ENCODE measurements around the gene CILP. TPM values are rescaled to one million over a fixed set of nuclear protein-coding genes. Genes with fewer than 3 reads are reported as not detected.
A peak's percentile ranks its signal among the peaks of the same experiment; 100 is the strongest.

CILP gene, protein sequence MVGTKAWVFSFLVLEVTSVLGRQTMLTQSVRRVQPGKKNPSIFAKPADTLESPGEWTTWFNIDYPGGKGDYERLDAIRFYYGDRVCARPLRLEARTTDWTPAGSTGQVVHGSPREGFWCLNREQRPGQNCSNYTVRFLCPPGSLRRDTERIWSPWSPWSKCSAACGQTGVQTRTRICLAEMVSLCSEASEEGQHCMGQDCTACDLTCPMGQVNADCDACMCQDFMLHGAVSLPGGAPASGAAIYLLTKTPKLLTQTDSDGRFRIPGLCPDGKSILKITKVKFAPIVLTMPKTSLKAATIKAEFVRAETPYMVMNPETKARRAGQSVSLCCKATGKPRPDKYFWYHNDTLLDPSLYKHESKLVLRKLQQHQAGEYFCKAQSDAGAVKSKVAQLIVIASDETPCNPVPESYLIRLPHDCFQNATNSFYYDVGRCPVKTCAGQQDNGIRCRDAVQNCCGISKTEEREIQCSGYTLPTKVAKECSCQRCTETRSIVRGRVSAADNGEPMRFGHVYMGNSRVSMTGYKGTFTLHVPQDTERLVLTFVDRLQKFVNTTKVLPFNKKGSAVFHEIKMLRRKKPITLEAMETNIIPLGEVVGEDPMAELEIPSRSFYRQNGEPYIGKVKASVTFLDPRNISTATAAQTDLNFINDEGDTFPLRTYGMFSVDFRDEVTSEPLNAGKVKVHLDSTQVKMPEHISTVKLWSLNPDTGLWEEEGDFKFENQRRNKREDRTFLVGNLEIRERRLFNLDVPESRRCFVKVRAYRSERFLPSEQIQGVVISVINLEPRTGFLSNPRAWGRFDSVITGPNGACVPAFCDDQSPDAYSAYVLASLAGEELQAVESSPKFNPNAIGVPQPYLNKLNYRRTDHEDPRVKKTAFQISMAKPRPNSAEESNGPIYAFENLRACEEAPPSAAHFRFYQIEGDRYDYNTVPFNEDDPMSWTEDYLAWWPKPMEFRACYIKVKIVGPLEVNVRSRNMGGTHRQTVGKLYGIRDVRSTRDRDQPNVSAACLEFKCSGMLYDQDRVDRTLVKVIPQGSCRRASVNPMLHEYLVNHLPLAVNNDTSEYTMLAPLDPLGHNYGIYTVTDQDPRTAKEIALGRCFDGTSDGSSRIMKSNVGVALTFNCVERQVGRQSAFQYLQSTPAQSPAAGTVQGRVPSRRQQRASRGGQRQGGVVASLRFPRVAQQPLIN
- total RNA-seq (32.5 TPM), polyA plus RNA-seq (ENCODE audit: insufficient read depth in 1 of 8, insufficient read length in 8 of 8, low replicate concordance in 1 of 8) (10 to 100 TPM; 10.4 to 31.6 (median 17.0) TPM)
- long read RNA-seq, donor 1, full-length matches to known transcripts = 1 of 1 reads
- long read RNA-seq, donor 1, partial matches to known transcripts = 0 of 1 reads
- long read RNA-seq, donor 1, other reads (novel, unspliced or antisense) = 0 of 1 reads
- long read RNA-seq, donor 2 = 0 reads
- long read RNA-seq, donor 3, full-length matches to known transcripts = 6 of 6 reads
- long read RNA-seq, donor 3, partial matches to known transcripts = 0 of 6 reads
- long read RNA-seq, donor 3, other reads (novel, unspliced or antisense) = 0 of 6 reads
- long read RNA-seq, donor 4, full-length matches to known transcripts = 3 of 3 reads
- long read RNA-seq, donor 4, partial matches to known transcripts = 0 of 3 reads
- long read RNA-seq, donor 4, other reads (novel, unspliced or antisense) = 0 of 3 reads
- long read RNA-seq, donor 5, full-length matches to known transcripts = 12 of 24 reads
- long read RNA-seq, donor 5, partial matches to known transcripts = 12 of 24 reads
- long read RNA-seq, donor 5, other reads (novel, unspliced or antisense) = 0 of 24 reads
- long read RNA-seq, donor 6, full-length matches to known transcripts = 7 of 7 reads
- long read RNA-seq, donor 6, partial matches to known transcripts = 0 of 7 reads
- long read RNA-seq, donor 6, other reads (novel, unspliced or antisense) = 0 of 7 reads
- long read RNA-seq, donor 7, full-length matches to known transcripts = 7 of 12 reads
- long read RNA-seq, donor 7, partial matches to known transcripts = 5 of 12 reads
- long read RNA-seq, donor 7, other reads (novel, unspliced or antisense) = 0 of 12 reads
- long read RNA-seq, donor 8, full-length matches to known transcripts = 5 of 5 reads
- long read RNA-seq, donor 8, partial matches to known transcripts = 0 of 5 reads
- long read RNA-seq, donor 8, other reads (novel, unspliced or antisense) = 0 of 5 reads
- long read RNA-seq, donor 9, full-length matches to known transcripts = 5 of 5 reads
- long read RNA-seq, donor 9, partial matches to known transcripts = 0 of 5 reads
- long read RNA-seq, donor 9, other reads (novel, unspliced or antisense) = 0 of 5 reads
- long read RNA-seq, donor 10, full-length matches to known transcripts = 3 of 3 reads
- long read RNA-seq, donor 10, partial matches to known transcripts = 0 of 3 reads
- long read RNA-seq, donor 10, other reads (novel, unspliced or antisense) = 0 of 3 reads
- long read RNA-seq, donor 11, full-length matches to known transcripts = 2 of 2 reads
- long read RNA-seq, donor 11, partial matches to known transcripts = 0 of 2 reads
- long read RNA-seq, donor 11, other reads (novel, unspliced or antisense) = 0 of 2 reads

DNA sequence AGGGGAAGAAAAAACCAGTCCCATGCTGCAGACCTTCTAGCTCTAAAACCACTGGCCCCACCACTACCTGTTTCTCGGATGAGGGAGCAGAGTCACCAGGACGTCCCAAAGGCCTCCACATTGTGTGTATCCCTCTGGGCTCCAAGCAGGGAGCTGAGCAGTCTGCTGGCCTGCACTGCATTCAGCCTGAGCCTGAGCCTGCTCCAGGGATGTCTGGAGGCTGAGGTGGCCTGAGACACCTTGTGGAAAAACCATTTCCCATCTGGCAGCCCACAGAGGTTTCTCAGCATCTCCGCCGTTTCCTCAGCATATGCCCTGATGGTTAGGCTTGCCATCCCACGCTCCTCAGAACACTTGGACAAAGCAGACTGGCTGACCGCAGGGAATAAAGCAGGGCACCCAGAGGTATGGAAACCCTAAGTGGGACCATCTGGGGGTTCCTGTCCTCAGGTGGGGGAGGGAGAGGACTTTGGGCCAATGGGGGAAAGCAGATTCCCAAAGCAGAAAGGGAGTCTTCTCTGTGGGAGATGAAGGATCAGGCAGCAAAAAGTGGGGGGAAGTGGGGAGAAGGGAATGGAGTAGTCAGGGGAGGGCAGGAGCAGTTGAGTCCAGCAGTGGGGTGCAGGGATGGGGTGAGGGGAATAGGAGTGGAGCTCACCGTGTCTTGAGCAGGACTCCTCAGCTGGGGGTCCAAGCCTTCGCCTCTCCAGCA lies at the start of gene CILP:
TSS of gene CILP (minus strand) at position 704 of the 712 bp plus-strand sequence. CDS start 1,718 bp downstream, outside the sequence.
- DNase-seq = peak; percentile 76
- Histone ChIP-seq H3K4me3 (ENCODE audit: low read length) (no peak within 1 kb of the TSS), H3K27ac (ENCODE audit: low read length) (peak within 1 kb of the TSS; percentile 71), H3K9me3 (replicated peaks; ENCODE audit: control insufficient read depth, low read depth, low read length) (no peaks in the 10 kb centered on the region), H3K27me3 (ENCODE audit: control insufficient read depth, insufficient read depth, low read length) (peaks cover 2% of the 10 kb centered on the region), H3K36me3 (ENCODE audit: control insufficient read depth, insufficient read depth, low read length) (no peaks in the 10 kb centered on the region), H3K4me1 (ENCODE audit: control insufficient read depth, insufficient read depth, low read length) (peaks cover 50% of the 10 kb centered on the region)
- 31% methylated on average over 6 of the region's 8 CpGs for WGBS (ENCODE audit: insufficient coverage)

DNA sequence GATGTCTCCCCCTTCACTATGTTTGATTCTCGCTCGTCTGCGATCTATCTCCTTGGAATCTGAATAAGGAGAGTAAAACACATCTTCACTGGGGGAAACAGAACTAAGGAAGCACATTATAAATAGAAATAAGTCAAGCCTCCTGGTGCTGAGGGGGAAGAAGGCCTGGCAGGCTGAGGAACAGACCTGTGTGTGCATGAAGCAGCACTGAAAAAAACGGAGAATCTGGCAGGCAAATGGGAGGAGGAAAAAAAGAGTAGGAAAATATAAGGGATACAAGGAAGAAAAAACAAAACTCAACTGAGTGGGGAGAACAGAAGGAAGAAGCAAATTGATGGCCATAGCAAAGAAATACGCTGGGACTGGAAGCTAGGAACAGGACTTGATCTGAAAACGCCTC lies 49.7 kb upstream of the CILP start:
- 58% methylated on average over 1 of the region's 6 CpGs for WGBS (ENCODE audit: insufficient coverage)
- no peaks in the 10 kb centered on the region for H3K9me3 ChIP-seq (replicated peaks; ENCODE audit: control insufficient read depth, low read depth, low read length)
- DNase-seq = peak; percentile 67
- peaks cover 68% of the 10 kb centered on the region for H3K36me3 ChIP-seq (ENCODE audit: control insufficient read depth, insufficient read depth, low read length)
- no peak overlapping the region for H3K27ac ChIP-seq (ENCODE audit: low read length)
- H3K4me3 ChIP-seq (ENCODE audit: low read length) = no peak overlapping the region
- H3K27me3 ChIP-seq (ENCODE audit: control insufficient read depth, insufficient read depth, low read length) = no peaks in the 10 kb centered on the region
- peaks cover 14% of the 10 kb centered on the region for H3K4me1 ChIP-seq (ENCODE audit: control insufficient read depth, insufficient read depth, low read length)

DNA sequence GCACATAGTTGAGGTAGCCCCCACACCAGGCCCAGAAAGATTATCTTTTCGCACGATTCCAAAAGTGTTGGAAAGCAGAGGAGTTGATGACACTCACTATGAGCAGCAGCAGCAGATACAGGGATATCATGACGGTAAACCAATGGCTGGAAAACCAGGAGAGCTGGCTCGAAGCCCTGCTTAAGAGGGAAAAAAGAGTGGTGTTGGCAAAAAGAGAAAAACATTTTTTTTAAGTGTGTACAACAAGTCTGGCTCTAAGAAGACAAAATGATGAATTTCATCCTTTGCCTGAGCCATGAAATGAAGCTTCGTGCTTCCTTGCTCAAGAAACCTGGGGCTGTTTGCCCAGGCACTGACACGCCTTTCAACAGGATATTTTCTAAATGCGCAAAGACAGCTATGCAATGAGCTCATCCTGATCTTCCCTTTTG lies 48.1 kb upstream of the CILP start:
- H3K4me1 ChIP-seq (ENCODE audit: control insufficient read depth, insufficient read depth, low read length) = peaks cover 24% of the 10 kb centered on the region
- no peak overlapping the region for H3K4me3 ChIP-seq (ENCODE audit: low read length)
- WGBS (ENCODE audit: insufficient coverage) = 28% methylated on average over 5 of the region's 7 CpGs
- H3K27me3 ChIP-seq (ENCODE audit: control insufficient read depth, insufficient read depth, low read length) = no peaks in the 10 kb centered on the region
- DNase-seq = peak; percentile 96
- H3K9me3 ChIP-seq (replicated peaks; ENCODE audit: control insufficient read depth, low read depth, low read length) = no peaks in the 10 kb centered on the region
- H3K36me3 ChIP-seq (ENCODE audit: control insufficient read depth, insufficient read depth, low read length) = peaks cover 66% of the 10 kb centered on the region
- peak overlapping the region; percentile 82 for H3K27ac ChIP-seq (ENCODE audit: low read length)

DNA sequence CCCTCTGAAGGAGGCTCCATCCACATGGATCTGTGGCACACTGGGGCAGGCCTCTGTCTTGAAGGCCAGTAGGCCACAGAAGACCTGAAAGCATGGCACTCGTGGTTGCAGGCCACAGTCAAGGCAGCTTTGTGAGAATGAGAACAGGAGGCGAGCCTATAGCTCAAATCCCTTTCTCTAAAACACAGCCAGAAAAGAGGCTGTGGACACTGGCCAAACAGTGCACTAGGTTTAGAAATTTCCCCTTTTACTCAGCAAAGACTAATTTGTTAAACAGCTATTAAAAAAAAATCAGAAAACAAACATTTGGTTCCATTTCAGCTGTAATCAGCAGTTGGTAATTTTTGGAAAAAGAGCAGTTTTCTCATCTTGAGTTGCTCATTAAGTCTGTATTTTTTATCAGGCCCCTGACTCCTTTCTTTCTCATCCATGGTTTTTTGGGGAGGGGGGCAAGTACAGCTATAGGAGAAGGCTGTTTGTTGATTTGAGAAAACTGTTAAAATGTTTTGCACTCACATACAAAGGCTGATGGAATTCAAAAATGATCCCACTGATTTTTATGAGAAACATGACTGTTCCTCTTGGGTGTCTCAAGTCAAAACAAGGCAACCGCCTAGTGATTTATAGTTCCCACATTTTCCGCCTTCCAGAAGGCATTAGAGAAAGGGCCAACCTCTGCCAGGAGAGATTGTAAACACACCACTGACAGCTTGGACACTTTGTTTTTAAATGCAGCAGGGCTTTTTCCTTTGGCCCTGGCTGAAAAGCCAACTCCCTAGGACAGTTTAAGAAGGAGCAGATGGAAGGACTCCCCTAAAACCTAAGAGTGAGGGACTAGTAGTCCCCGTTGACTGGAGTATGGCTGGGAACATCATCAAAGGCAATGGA lies 47.3 kb upstream of the CILP start:
- DNase-seq = peak; percentile 84
- H3K27ac ChIP-seq (ENCODE audit: low read length) = peak overlapping the region; percentile 82
- H3K27me3 ChIP-seq (ENCODE audit: control insufficient read depth, insufficient read depth, low read length) = no peaks in the 10 kb centered on the region
- H3K4me3 ChIP-seq (ENCODE audit: low read length) = no peak overlapping the region
- 17% methylated on average over 1 of the region's 5 CpGs for WGBS (ENCODE audit: insufficient coverage)
- H3K9me3 ChIP-seq (replicated peaks; ENCODE audit: control insufficient read depth, low read depth, low read length) = no peaks in the 10 kb centered on the region
- H3K4me1 ChIP-seq (ENCODE audit: control insufficient read depth, insufficient read depth, low read length) = peaks cover 28% of the 10 kb centered on the region
- H3K36me3 ChIP-seq (ENCODE audit: control insufficient read depth, insufficient read depth, low read length) = peaks cover 62% of the 10 kb centered on the region

DNA sequence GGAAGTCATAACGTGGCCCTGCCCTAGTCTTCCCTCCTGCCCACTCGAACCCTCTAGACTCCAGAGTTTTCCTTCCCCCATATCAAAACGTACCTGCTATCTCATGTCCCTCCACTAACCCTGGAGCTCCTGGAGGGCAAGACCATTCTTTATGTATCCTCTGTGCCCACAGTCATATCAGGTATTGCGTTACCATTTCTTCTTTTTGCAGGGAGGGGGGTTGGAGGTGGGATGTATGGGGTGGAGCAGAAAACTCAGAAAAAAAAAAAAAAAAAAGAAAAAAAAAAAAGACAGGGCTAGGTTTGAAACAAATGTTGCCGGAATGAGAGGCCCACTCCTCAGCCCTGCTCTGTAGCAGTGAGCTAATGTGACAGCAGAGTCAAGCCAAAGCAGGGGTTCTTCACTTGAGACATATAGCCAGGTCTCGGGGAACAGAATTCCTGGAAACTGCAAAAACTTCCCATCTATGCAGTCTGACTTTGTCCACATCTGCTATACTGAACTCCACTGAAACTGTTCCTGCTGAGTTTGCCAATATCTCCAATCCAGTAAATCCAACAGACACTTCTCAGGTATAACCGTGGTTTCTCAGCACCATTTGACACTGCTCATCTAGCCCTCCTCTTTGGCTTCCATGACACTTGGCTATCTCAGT lies 44.3 kb upstream of the CILP start:
- Histone ChIP-seq H3K36me3 (ENCODE audit: control insufficient read depth, insufficient read depth, low read length) (peaks cover 42% of the 10 kb centered on the region), H3K27me3 (ENCODE audit: control insufficient read depth, insufficient read depth, low read length) (no peaks in the 10 kb centered on the region), H3K4me3 (ENCODE audit: low read length) (no peak overlapping the region), H3K4me1 (ENCODE audit: control insufficient read depth, insufficient read depth, low read length) (peaks cover 28% of the 10 kb centered on the region), H3K27ac (ENCODE audit: low read length) (peak overlapping the region; percentile 70), H3K9me3 (replicated peaks; ENCODE audit: control insufficient read depth, low read depth, low read length) (no peaks in the 10 kb centered on the region)
- DNase-seq = peak; percentile 51
- WGBS (ENCODE audit: insufficient coverage) = 49% methylated on average over 5 of the region's 7 CpGs

DNA sequence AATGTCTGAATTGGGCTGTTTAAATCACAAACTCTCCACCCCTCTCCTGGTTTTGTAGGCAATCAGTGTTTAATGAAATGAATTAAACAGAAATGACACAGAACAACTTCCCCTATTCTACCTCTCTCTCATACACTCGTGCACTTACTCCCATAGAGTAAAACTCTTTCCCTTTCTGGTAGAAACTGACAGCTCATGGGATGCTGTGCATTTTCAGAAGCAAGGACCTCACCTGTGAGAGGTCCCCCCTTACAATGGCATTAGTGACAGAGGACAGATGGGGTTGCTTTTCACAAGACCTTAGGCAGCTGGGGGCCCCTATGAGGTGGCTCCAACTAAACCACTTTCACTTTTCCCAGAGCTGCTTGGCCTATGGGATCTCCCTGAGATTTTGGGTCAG lies 43.5 kb upstream of the CILP start:
- Histone ChIP-seq H3K4me3 (ENCODE audit: low read length) (no peak overlapping the region), H3K36me3 (ENCODE audit: control insufficient read depth, insufficient read depth, low read length) (peaks cover 36% of the 10 kb centered on the region), H3K27me3 (ENCODE audit: control insufficient read depth, insufficient read depth, low read length) (no peaks in the 10 kb centered on the region), H3K27ac (ENCODE audit: low read length) (peak overlapping the region; percentile 70), H3K4me1 (ENCODE audit: control insufficient read depth, insufficient read depth, low read length) (peaks cover 25% of the 10 kb centered on the region), H3K9me3 (replicated peaks; ENCODE audit: control insufficient read depth, low read depth, low read length) (no peaks in the 10 kb centered on the region)
- DNase-seq = peak; percentile 46
- no CpG with 5 or more reads among the region's 1 CpG for WGBS (ENCODE audit: insufficient coverage)

DNA sequence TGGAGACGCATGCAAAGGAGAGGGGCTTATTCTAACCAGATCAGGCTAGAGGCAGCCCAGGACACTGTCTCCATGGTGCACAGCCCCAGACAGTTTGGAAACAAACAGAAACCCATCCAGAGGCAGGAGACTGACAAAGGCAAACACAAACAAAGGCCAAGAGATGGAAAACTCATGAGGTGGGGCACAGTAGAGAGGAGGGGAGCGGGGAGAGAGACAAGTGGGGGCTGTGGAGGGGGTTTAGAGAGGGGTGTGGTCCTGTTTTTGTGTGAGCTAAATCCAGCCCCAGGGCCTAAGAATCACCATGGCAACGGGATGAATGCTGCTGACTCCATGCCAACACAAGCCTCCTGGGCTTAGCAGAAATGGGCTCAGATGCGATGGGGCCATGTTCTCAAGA lies 43.1 kb upstream of the CILP start:
- Histone ChIP-seq H3K9me3 (replicated peaks; ENCODE audit: control insufficient read depth, low read depth, low read length) (no peaks in the 10 kb centered on the region), H3K4me3 (ENCODE audit: low read length) (no peak overlapping the region), H3K4me1 (ENCODE audit: control insufficient read depth, insufficient read depth, low read length) (peaks cover 27% of the 10 kb centered on the region), H3K27me3 (ENCODE audit: control insufficient read depth, insufficient read depth, low read length) (no peaks in the 10 kb centered on the region), H3K36me3 (ENCODE audit: control insufficient read depth, insufficient read depth, low read length) (peaks cover 32% of the 10 kb centered on the region), H3K27ac (ENCODE audit: low read length) (peak overlapping the region; percentile 70)
- 18% methylated on average over 2 of the region's 4 CpGs for WGBS (ENCODE audit: insufficient coverage)
- DNase-seq = peak; percentile 91

Data from muscle of leg (tissue), 16 donors.